Kidney tubule cell (primary cell): ENCODE measurements around the gene PRKAB1.
A peak's percentile ranks its signal among the peaks of the same experiment; 100 is the strongest.

Source experiments
- DNase-seq: peaks from one replicate; pipeline ENCODE4 v3.0.0-alpha.2; 2018; ENCODE audit warnings: low spot score

Gene PRKAB1

DNA sequence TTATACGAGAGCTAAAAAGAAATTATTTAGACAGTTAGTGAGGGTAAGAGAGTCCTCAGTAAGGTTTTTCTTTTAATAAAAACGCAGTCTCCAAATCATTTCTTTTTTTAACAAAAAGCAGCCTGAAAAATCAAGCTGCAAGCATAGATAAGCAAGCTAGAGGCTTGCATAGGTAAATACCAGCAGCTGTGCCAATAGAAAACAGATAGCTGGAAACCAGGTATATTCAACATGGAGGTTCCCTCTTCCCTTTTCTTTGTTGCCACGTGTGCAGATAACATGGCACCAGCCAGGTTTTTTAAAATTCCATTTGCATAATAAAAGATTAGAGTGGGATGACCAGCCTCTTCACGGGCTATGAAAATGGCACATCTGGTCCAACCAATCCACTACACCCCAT lies 6.1 kb upstream of the PRKAB1 start:
- no peak for DNase-seq

DNA sequence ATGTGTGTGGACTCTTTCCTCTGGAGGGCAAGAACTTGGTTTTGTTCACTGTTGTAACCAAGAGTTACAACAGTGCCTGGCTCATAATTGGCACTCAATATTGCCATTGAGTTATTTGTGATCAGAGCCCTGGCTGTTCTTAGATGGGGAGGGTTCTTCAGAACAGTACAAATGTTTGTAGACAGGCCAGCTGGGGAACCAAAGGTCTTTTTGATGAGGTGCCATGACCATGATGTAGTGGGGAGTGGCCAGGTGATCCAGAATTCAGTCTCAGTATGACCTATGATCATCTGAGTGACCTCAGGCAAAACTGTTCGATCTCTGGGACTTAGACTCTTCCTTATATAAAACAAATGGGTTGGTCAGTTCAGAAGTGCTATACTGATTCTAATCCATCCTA lies 3.3 kb upstream of the PRKAB1 start:
- no peak for DNase-seq

DNA sequence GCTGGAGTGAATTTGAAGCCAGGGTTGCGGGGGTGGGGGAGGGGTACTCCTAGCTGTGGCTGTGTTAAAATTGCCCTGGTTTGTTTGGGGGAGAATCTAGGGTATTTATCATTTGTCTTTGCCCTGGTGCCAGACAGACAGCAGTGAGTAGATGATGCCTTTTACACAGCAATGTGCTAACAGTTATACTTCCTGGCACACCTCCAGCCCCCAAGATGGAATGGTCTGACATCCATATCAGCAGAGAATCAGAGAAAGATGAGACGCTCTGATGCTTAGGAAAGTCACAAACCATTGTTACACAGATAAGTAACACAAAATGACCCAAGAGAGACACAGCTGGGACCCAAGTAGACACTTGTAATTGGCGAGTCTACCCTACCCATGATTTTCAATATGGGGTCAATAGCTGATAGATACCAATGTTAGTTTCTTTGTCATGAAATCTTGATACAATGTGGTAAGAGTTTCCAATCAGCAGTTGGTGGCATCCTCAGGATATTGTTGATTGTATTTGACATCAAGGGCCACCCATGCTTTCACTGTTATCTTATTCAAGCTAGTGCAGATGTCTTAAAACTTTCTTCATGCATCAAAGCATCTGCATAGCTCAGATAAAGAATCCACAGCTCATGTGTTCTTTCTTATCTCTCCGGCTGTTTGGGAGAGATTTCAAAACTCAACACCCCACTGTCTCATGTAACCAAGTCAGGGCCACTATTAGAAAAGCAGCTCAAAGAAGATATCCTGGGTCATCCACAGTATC lies 2.6 kb upstream of the PRKAB1 start:
- no peak for DNase-seq

DNA sequence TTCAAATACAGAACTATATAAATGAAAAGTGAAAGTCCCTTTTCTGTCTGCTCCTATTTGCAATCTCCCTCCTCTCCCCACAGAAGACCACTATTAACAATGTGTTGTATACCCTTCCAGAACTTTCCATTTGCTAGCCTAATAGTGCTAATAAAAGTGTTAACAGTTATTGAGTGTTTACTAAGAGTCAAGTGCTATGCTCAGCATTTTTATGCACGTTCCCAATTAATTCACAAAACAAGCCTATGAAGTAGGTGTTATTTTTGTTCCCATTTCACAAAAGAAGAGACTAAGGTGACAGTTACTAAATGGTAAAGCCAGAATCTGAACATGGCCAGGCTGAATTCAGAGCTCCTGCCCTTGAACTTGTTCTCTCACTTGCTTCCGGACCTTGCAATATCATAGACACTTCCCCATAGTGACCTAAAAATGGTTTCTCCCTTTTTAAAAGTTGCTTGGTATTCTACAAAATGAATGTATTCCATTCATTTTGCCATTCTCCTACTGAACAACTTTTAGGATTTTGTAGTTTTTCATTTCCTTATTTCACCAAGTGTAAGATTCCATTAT lies 1.6 kb upstream of the PRKAB1 start:
- DNase-seq: no peak

DNA sequence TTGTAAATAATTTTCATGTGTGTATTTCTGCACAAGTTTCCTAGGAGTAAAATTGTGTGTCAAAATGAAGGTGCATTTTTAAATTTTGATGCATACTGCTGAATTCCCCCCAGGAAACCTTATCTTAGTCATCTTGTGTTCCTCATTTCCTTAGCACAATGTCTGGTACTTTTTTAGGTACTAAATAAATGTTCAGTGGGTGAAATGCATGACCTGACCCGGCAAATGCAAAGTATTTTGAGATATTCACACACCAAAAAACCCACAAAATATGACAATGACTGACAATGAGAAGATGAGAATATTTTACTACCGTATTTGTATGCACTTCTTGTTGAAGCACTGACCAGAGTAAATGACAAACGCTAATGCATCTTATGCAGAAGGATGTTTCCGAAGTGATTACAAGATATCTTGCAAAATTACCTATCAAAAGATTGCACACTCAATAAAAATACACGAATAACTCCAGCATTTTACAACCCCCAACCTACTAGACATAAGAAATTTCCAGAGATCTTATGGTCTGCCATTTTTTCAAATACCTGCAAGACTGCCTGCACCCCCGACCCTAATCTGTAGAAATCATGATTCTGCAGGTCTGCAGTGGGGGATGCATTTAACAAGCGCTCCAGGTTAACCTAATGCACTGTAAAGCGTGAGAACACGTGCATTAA lies 895 bp upstream of the PRKAB1 start:
- no peak for DNase-seq

DNA sequence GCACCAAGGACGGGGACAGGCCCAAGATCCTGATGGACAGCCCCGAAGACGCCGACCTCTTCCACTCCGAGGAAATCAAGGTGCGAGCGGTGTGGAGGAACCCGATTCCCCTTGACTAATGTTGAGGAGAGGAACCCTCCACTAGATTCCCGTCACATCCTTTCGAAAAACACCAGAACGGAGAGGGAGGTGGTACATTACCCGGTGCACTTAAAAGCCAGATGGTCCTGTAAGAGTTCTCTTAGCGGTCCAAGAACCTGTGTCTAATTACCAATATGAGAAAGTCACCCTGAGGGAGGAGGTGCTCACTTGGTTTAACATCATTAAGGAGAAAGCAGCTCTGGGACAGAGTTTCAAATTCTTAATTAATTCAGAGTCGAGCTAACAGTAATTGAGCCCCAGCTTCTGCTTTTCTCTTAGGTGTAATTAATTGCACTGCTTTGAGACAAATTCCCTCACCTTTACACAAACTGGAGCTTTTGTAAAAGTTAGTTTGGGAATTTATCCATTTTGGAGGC lies 450 bp downstream of the PRKAB1 start:
- peak; percentile 24 for DNase-seq

DNA sequence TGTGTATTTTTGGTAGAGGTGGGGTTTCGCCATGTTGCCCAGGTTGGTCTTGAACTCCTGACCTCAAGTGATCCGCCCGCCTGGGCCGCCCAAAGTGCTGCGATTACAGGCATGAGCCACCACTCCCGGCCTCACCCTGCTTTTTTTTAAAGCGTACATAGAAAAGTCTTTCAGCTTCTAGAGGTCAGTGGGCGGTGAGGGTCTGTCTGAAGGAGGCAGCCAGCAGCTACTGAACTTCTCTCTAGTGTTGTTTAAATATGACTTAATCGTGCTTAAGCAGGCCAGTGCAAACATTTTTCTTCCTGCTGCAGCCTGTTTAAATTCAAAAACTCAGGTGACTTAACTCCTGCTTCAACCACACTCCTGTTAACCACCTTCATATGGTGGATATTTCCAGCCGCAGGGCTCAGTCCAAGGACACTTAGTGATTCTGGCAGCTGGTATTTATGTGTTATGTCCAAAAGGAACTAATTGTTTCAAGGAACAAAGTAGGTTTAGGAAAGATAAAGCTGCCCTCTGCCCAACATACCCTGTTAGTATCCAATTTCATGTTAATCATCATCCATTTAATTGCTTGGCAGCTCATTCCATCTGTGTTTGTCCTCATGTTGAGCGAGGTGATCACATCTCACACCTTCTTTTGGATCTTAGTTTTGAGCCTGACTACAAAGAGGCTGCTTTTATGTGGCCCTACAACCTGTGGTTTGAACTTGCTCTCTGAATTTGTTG lies 2.0 kb downstream of the PRKAB1 start:
- DNase-seq: peak; percentile 84

DNA sequence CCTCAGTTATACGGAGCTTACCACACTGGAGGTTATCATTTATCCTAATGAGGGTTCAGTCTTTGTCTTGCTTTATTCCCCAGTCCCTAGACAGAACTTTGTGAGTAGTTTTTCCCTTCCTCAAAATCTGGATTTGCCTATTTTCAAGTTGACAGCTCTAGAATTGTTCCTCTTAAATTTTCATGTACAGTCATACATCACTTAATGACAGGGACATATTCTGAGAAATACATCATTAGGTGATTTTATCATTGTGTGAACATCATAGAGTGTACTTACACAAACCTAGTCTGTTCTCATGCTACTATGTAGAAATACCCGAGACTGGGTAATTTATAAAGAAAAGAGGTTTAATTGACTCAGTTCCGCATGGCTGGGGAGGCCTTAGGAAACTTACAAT lies 3.1 kb downstream of the PRKAB1 start:
- peak; percentile 16 for DNase-seq

DNA sequence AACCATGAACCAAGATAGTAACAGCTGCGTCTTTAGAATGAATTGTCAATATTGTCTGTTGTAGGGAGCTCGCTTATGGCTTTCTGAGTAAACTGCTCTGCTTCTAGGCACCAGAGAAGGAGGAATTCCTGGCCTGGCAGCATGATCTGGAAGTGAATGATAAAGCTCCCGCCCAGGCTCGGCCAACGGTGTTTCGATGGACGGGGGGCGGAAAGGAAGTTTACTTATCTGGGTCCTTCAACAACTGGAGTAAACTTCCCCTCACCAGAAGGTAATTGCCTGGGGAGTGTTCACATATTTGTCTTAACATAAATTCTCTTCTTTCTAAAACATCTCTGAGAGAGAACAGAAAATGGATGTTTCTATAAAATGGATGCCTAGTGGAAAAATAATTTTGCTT lies 4.3 kb downstream of the PRKAB1 start:
- no peak for DNase-seq

DNA sequence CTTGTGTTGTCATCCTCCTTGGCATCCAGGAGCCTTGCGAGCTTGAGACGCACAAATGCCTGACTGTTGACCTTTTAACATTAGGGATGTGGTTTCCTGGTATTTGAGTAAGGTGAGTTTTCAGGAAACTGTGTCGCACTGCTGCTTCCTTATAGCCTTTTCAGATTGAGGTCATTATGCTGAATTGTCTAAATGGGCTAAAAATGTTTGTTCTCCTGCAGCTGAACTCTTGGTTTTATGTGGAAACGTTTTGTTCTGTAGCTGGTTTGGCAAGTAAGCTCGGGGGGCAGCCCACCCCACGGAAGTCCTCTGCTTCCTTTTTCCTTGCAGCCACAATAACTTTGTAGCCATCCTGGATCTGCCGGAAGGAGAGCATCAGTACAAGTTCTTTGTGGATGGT lies 5.7 kb downstream of the PRKAB1 start:
- peak; percentile 90 for DNase-seq

DNA sequence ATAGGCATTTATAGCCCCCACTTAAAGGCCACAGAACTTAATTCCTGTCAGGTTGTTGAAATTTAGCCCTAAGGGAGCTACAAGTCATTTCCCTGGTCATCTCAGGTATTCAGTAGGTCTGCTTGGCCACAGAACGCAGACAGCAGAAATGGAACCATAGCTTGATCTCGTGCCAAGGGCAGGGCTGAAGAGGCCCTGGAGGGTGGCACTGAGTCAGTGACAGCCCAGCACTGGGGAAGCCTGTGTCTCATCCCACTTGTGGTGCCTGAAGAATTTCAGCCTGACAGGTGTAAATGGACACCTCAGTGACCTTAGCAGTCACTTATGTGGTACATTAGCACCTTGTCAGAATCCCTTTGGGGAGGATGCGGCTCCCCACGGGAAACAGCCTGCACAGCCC lies 6.6 kb downstream of the PRKAB1 start:
- DNase-seq: peak; percentile 93

DNA sequence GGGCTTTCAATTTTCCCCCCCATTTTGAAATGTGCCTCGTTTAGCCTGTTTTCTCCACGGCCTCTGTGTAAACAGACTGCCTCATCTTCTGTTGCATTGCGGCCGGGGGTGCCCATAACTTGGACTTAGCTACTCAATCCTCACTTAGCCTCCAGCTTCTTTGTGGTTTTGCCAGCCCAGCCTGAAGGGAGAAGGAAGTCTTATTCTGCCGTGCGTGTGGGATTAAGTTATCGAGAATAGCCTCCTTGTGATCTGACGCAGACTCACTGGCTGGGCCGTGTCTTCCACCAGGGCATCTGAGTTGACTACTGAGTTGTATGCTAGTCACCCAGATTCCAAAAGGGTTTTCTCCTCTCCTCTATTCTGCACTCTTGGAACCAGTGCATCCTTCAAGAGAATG lies 8.1 kb downstream of the PRKAB1 start:
- DNase-seq: no peak

DNA sequence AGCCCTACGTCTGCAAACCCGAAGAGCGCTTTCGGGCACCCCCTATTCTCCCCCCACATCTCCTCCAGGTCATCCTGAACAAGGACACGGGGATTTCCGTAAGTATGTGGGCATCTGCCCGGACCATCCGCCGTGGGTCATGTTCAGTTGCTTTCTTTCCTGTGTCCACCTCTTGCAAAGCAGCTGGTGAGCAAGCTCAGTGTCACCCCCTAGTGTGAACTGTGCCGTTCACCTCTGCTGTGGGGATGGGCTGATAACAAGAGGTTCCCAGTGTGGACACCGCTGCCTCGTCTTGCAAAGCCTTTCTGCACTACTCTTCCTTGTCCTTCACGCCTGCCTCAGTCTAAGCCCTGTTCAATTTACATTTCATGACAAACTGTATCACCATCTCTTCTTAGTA lies 8.6 kb downstream of the PRKAB1 start:
- no peak for DNase-seq

DNA sequence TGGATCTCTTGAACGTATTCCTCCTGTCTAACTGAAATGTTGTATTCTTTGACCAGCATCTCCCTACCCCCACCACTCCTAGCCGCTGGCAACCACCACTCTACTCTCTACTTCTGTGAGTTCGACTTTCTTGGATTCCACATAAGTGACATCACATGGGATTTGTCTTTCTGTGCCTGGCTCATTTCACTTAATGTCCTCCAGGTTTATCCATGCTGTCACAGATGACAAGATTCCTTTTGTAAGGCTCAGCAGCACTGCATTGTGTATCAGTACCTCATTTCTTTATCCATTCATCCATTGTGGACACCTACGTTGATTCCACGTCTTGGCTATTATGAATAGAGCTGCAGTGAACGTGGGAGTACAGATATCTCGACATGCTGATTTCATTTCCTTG lies 10.5 kb downstream of the PRKAB1 start:
- peak; percentile 71 for DNase-seq

DNA sequence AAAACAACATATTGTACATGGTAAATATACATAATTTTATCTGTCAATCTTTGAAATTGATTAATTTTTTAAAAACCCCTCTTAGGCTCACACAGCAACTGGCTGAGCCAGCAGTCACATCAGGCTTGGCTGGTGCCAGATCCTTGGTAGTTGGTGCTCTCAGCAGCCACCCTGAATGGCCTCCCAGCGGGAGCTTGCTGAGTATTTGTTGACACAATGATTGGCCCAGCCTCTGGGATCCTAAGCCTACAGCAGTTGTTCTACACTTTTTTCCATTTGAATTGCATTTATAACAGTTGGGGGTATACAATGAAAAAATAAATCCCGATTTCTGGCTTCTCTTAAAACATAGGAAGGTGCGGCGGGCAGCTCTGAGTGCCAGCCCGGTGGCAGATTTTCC lies 11.1 kb downstream of the PRKAB1 start:
- no peak for DNase-seq

DNA sequence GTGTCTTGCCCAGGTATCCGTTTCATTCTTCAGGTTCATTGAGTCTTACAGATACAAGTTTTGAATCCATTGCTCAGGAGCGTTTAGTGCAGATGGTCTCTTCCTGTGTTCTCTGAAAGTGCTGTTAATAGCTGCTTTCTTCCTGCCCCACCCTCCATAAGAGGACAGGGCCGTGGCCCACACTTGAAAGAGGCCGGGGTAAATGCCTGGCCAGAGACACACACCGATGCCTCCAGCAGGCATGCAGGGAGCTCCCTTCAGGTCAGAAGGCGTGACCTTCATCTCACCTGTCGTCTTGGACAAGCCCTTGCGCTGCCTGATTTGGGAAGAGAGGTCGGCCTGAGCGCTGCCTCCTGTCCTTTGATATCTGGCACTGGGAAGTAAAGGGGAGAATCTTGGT lies 11.6 kb downstream of the PRKAB1 start:
- no peak for DNase-seq

DNA sequence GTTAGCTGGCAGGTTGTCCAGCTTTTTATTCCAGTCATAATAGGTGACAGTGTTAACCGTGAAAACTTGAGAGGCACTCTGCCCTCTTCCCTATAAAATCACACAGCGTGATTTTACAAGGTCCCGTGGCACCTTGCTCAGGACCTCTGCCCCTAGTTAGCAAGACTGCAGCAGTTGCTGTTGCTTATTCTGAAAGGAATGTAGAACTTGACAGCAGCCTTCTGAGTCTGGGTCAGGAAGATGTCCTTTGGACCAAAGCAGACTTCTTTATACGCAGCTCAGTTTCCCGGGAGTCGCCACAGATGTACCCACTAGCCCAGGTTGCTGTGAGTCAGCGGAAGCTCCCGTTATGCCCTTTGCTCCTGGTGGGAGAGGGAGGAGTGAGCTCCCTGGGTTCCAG lies 13.2 kb downstream of the PRKAB1 start:
- DNase-seq: peak; percentile 73

DNA sequence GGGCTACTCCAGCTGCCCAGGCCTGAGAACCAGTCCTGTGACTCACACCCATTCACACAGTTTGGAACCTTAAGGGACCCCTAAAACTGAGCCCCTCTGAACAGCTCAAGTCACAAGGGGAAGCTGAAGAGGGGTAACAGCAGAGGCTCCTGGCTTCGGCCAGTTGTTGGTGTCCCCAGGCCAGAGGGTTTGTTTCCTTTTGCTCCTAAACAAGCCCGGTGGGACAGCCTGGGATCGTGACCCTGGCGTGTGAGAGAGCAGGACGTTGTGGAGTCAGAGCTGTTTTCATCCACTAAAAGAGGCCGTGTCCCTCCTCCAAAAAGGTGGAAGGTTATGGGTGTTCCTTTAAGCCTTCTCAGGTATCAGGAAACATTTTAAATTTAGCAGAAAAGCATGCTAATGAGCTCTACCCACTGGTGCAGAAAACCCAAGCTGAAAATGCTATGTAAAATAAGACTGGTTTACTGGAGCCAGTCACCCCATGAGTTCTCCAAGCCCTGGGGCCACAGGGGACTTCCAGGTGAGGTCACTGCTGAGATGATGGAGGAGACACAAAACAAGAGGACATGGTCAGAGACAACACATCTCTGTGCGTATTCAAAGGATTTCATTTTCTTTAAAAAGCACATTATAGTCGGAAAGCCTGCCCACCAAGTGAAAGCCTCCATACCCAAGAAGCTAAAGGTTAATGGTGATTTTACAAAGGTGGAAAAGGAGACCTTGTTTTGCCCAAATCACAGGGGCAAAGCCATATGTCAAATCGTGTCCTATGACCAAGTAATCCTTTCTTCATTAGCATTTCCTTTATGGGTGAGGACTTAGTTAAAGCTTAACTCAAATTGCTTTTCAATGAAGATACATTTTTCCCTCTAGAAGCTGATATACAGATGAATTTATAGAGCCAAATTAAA lies 14.1 kb downstream of the PRKAB1 start:
- peak; percentile 90 for DNase-seq

DNA sequence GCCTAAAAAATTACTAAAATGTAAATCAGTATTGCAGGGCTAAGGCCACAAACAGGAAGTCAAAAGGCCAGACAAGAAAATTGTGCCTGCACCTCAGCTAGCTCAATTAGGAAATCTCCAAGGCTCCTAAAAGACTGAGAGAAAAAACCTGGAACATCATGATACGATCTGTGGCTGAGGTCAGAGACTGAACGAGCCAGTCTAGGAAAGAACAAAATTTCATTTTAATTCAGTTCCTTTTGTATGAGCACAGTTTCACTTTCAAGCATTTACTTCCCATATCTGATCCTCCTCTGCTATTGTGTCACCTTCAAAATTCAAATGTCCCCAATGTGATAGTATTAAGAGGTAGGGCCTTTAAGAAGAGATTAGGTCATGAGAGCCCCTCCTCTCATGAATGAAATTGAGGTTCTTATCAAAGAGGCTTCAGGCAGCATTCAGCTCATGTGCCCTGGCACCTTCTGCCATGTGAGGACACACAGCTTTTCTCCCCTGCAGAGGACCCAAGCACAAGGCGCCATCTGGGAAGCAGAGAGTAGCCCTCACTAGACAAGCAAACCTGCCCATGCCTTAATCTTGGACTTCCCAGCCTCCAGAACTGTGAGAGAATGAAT lies 14.8 kb downstream of the PRKAB1 start:
- DNase-seq: peak; percentile 21

DNA sequence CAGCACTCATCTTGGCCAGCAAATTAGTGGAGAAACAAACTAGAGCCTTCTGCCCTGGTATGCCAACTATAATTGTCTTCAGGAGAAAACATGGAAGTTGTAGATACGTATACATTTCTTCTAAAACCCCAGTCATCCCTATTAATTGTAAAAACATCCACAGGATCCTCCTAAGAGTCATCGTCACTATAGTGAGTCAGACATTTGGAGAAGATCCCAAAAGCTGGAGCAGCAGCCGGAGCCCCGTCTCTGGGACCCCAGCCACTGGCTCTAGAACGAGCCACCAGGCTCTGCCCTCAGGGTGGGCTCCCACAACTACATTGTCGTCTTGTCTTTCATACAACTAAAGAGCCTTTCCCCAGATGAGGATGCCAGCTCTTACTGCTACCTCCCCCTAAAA lies 15.5 kb downstream of the PRKAB1 start:
- peak; percentile 57 for DNase-seq

DNA sequence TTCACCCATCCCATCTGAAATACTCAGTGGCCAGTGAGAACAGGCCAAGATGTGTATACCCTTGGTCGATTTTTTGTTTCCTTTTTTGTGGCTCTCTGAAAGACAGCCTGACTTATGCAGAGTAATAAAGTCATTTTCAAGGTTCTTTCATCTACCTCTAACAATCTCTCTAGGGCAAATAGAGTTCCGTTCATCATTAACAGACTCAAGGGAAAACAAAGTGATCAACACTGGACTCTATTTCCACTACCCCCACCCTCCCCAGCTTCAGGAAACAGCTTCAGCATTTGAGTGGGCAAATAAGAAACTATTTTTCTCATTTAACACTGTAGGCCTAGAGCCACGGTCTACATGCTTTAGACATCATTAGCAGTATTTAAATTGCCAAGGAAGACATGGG lies 15.9 kb downstream of the PRKAB1 start:
- peak; percentile 70 for DNase-seq
